Activated CD4-positive, alpha-beta T cell treated with anti-CD3 and anti-CD28 coated beads, Interleukin-2, amount 50 U/mL, for 4 hours (primary cell): Measurements from ENCODE around the gene CELF4.

Experiments used
- DNase-seq, 2 experiments: peaks; one replicate each; pipeline ENCODE4 v3.0.0-alpha.2; 2020

Gene CELF4

DNA sequence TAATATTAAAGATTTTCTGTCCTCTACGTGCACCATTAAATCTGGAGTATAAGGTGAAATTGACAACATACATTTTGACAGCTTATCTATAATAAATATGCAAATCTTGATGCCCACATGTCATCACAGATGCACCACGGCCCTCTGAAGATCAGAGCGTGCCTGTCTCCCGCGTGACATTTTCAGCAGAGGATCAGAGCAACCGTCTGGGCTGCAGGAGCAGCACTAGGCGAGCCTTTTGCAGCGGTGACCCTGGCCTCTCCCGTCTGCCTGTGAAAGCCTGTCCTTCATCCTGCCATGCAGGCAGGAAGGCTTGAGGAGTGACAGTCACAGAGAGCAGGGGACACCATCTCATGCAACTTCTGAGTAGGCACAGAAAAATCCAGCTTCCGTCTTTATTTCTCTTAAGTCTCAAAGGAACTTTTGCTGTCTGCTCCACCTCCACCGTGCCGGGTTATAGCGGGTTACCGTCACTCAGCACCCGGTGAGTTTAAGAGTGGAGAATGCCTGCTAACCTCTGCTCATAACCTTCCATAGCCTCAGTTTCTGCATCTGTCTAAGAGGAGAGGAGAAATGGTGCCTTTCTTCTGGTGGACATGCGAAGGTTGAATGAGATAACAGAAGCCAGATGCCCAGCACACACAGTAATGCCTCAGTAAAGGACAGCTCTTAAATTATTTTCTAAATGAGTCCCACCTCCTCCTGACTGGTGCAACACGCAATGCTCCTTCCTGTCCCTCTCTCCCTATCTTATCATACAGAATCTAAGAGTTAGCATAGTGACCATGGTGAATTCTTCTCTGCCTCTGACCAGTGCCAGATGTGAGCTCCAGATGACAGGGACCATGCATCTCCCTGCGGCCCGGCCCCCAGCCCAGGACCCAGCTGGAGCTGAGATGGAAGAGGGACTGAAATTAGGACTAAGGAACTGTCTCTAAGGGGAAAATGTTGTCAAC is 43.8 kb downstream of the CELF4 start:
- DNase-seq = no peak

DNA sequence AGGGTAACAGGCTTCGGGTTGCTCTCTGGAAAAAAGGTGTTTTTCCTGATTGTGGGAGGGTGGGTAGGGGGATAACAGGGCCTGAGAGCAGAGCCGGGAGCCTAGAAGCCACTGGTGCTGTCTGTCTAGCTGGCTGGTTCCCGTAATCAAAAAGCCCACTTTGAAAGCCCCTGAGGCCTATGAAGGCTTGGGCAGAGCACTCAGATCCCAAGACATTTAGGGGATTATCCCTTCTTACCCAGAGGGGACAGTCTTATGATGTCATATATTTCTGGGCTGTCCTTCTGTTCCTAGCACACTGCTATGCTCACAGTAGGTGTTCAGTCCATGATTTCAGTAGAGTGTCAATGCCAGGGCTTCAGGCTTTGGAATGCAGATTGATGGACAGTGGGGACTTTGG is 45.1 kb downstream of the CELF4 start:
- no peak for DNase-seq

DNA sequence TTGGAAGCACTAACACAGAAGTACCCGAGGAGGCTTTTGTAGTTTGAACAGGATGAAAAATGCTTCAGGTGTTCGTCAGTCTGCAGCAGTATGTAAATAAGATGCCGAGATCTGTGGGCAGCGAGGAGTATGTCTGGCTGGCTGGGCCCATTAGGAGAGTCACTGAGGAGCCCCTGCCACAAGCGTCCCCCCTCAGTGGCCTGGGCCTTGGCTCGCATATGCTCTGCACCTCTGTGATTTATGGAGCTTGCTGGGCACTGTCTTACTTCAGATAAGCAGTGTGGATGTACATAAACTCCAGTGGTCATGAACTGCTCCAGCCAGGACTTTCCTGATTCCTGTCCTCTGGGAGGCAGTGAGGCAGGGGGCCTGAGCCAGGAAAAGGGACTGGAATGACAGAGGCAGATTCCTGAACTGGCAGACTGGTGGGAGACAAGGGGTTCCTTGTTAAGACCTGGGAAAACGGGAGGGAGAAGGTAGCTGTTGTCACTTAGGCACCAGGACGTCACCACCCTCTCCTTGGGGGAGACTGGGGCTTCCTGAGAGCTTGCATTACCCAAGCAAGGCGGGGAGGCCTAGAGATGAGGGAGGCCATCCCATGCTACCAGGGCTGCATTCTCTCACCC is 46.0 kb downstream of the CELF4 start:
- no peak for DNase-seq

DNA sequence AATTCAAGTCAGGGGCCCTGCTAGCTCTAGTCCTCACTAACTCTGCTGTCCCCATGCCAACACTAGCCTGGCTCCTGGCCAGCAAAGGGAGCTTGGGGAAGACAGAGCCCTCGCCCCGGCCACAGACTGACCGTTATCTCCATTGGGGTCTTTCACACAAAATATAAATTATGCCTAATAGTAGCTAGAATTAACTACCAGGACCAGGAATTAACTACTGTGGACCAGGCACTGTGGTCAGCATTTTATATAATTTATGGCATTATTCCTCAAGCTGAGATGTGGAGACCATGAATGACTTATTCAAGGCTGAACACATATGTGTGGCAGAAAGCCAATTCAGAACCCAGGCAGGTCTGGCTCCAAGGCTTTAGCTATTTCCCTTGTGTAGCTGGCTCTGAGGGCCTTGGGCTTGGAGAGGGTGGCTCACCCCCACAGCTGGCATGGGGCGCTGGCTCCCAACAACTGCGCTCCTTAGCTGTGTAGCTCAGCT is 49.2 kb downstream of the CELF4 start:
- DNase-seq = no peak

DNA sequence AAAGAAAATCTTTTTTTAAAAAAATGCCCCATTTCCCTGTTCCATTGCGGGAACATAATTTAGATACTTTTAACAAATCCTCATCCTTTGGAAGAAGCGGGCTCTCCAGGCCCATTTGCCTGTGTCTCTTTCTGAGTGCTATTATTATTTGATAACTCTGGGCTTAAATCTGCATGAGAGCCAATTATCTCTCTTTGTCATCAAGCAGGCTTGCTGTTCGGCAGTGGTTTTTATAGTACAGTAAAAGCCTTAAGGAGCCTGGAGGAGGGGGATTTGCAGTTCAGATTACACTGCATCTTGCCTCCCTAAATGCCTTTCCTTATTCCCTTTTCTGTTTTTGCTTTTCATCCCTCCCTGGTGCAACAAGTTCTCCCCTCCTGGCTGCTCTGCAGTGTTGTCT is 50.6 kb downstream of the CELF4 start:
- DNase-seq = no peak

DNA sequence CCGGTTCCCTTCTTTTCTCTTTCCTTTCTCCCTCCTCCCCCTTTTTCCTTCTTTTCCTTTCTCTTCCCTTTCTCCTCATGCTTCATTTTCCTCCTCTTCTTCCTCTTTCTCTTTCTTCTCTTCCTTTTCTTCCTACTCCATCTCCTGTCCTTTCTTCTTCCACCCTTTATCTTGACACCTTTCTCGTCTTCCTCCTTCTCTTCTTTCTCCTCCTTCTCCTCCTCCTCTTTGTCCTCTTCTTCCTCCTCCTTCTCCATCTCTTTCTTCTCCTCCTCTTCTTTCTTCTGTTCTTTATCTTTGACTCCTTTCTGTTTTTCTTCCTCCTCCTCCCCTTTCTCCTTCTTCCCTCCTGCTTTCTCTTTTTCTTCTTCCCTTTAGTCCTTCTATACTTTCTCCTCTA is 53.2 kb downstream of the CELF4 start:
- no peak for DNase-seq

DNA sequence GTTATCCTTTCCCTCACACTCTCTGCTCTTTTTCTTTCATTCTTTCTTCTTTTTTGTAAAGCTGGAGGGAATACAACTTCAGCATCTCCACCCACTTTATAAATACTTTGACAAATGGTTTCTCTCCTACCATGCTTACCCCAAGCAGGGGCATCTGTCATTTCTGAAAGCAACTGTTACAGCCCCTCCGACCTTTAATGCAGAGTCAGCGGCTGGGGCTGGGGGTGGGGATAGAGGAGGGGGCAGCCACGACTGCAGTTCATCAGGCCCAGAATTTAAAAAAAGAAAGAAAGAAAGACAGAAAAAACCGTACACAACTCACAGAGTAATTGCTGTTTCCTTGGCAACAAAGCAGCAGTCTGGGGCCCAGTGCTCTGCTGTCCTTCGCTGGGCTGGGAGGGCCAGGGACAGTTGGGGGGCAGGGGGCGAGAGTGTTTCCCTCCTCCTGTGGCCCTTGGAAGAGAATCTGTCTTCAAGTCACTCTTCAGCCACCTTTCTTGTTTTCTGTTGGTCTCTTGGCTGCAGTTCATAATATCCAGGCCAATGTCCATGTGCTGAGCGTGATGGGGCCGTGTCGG is 53.8 kb downstream of the CELF4 start:
- DNase-seq = no peak

DNA sequence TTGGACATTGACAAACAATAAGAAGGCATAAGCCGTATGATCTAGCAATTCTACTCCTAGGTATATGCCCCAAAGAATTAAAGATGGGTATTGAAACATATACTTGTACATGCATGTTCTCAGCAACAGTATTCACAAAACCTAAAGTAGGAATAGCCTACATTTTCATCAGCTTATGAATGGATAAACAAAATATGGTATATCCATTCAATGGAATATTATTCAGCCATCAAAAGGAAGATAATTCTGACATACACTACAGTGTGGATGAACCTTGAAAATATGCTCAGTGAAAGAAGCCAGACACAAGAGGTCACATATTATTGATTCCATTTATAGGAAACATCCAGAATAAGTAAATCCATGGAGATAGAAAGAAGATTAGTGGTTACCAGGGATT is 56.0 kb downstream of the CELF4 start:
- no peak for DNase-seq

DNA sequence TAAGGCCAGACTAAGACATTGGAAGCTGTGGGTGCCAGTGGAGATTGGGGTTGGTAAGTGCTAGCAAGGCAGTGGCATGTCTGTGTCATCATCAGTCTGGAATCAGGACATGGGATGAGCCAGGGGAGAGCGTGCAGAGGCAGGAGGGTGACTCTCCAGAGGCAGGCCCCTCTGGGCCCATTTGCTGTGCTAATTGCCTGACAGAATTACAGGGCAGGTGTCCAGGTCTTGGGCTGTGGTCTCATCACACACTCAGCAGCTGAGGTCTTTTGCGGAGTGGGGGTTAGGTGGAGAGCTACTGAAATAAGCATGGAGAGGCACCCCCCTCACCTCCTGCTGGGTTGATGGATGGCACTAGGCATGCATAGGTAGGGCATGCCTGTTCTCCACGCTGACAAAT is 57.4 kb downstream of the CELF4 start:
- no peak for DNase-seq

DNA sequence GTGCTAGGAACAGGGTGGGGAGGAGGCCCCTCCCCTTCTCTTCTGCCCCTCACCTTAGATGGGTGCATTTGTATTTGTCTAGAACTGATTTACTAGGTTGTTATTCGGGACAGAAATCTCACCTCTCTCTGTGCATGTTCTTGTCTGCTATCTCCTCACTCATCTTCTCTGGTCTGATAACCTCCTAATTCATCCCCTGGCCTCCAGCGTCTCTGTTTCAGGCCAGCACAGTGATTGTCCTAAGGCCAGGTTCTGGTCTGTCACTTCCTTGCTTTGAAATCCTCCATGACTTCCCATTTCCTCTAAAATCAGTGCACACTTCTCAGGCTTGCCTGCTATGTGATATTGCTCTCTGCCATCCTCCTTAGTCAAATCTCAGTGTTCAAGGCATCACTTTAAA is 58.4 kb downstream of the CELF4 start:
- DNase-seq = no peak

DNA sequence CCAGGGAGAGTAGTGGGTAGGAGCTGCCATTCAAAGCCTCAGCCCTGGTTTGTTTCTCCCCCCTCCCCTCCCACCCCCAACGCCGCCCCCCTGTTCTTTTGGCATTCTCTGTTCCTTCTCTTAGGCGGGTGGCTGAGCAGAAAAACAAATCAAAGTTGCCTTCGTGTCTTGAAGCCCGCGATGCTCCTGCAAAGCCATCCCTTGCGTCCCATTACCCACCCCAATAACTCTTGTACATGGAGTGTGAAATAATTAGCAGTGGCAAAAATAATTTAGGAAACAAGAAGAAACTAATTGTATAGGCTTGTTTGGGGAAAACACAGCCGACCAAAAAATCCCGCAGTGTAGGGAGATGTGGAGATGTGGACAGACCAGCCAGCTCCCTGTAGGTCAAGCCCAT is 59.6 kb downstream of the CELF4 start:
- no peak for DNase-seq

DNA sequence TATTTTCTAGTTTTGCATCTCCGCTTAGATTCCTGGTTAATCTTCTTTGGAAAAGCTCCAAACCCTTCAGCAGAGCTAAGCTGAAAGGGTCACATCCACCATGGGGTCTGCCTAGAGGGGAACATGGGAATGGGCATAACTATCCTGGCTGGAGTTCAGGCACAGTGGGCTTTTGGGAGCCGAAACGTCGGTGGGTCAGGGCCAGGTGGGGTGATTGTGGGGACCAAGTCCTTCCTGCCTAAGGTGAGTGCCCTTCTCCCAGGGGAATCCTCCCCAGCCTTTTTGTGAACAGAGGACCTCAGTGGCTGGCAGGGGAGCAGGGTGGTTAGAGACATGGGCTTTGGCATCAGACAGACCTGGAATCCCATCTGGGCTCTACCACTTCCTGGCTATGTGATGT is 60.3 kb downstream of the CELF4 start:
- DNase-seq = no peak

DNA sequence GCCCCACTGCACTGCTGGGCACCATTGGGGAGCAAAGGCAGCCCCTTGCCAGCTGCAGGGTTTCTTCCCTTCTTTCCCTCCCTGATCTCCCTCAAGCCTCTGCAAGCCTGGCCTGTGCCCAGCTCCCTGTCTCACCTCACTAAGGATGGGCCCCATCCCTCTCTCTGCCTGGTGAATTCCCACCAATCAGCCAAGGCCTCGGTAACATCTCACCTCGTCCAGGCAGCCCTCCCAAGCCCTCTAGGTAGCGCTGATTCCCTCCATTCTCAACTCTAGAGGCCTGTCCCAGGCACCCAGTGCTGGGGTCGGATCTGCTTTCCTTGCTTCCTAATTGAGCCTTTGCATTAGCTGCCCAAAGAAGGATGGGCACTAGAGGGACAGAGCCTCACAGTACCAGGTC is 63.0 kb downstream of the CELF4 start:
- no peak for DNase-seq

DNA sequence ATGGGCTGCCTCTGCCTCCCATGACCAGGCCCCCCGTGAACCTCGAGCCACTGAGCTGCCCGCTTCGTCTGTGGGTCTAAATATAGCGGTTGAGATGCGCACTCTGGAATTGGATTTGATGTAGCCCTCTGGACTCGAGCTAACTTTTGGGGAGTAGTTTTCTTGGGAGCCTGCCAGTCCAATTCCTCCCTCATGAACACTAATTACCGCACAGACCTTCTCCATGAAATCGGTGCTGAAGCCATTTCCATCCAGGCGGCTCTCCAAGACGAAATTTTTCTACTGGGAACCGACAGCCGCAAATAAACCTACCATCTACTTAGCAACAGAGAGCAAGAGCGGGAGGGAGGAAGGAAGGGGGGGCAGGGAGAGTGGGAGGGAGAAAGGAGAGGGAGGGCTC is 63.6 kb downstream of the CELF4 start:
- DNase-seq = no peak

DNA sequence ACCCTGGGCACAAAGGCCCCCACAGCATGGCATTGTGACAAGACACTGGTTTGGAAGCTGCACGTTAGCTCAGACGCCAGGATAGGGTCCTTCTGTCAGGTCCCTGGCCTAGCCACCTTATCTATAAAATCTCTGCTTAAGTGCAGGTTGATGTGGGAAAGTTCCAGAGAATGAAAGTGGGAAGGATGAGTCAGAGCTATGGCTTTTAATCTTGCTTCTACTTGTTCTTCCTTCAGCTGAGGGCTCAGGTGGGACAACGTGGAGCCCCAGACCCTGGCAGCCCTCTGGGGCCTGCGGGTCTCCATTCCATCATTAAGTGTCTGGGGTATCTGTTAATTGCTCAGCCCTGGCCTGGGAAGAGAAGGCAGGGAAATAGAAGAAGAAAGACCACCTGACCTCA is 64.5 kb downstream of the CELF4 start:
- DNase-seq = no peak

DNA sequence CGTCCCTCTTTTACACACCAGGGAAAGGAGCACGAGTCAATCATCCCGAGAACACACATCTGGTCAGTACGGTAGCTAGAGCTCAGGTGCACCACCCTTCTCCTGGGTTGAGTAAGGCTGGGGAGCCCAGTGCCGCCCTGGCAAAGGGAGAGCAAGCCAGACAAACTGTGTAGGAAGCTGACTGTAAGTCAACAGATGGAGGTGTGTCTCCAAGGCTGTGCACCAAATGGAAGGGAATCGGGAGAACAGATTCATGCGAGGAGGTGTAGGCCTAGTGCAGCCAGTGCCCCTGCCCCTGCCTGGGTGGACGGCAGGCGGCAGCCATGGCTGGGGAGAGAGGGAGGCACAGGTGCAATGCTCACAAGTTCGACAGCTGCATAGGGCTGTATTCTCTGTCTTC is 65.7 kb downstream of the CELF4 start:
- DNase-seq = no peak

DNA sequence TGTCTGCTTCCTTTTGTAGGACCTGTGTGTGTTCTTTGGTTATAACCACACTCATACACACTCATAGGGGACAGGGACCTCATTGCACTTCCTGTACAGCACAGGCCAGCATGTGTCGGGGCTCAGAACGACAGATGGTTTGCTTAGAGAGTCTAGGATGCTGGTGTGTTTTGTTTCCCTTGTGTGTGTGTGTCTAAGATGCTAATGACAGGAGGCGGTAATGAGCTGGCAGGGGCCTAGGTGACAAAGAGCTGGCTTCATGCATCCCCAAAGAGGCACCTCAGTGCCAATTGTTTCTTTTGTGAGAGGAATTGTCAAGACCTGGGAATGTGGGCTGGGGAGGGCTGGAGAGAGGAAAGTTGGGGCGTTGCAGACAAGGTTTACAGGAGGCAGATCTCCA is 66.6 kb downstream of the CELF4 start:
- DNase-seq = no peak

DNA sequence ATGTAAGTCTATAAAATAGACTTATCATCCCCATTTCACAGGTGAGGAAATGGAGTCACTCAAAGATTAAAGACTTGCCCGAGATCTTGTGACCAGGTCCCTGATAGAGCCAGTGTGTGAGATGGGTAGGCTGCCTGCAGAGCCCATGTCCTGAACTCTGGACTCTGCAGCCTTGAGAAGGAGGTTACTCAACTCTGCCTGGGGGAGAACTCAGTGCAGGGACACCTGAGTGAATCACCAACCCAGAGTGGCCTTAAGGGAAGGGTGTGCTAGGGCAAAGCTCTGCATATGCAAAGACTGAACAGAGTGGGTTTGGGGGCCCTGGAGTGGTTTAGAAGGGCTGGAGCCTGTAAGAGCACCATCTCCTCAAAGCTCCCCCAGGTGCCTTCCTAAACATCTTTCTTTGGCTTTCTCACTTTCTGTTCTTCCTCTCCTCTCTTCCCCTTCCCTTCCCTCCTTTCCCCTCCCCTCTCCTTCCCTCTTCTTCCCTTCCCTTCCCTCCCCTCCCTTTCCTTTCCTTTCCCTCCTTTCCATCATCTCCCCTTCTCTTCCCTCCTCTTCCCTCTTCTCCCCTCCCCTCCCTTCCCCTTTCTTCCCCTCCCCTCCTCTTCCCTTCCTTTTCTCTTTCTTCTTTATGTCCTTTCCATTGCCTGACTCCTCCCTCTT is 67.6 kb downstream of the CELF4 start:
- no peak for DNase-seq

DNA sequence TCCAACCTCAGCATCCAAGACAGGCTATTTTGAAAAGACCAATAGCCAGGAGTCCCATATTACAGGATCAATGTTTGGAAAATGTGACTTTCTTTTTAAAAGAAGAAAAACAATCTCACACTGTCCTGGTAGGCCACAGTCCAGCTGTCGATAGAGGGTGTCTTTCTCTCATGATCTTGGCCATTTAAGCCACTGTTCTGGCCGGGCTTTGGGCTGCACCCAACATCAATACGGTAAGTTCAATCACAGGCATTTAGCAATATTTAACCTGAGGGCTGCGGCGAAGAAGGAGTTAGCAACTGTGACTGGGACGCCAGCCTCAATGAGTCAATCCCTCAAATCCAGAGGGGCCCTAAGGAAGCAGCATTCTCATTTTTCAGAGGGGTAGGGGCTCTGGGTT is 69.0 kb downstream of the CELF4 start:
- DNase-seq = no peak

DNA sequence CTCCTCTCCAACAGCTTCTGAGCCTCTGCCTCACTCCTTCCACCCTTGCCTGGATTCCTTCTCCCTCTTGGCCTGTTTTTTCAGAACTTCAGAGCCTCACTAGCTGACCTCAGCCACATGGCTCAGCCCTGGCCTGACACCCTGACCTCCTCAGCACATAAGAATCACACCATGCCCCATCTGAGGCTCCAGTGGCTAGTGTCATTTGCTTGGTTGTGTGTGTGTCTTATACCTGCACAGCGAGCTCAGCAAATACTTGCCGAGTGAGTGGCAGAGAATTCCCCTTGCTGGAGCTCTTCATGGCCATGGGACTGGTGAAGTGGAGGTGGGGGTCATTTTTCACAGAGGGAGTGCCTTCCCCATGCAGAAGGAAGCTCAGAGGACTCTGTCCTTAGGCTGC is 70.2 kb downstream of the CELF4 start:
- DNase-seq = no peak

DNA sequence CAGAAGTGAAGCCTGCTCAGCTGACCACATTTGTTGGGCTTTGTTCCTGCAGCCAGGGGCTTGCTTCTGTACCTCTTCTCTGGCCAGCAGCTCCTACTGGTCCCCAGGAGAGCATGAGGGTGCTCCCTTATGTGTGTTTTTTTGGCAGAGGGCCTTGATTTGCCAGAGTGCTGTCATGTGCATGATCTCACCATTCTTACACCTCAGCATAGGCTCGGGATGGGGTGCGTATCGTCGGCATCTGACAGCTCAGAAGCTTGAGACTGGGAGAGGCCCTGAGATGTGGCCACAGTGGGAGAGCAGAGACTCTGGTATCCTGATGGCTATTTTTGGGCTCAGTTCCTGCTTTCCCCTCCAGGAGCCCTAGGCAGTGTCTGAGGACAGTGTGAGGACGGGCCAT is 71.2 kb downstream of the CELF4 start:
- no peak for DNase-seq

DNA sequence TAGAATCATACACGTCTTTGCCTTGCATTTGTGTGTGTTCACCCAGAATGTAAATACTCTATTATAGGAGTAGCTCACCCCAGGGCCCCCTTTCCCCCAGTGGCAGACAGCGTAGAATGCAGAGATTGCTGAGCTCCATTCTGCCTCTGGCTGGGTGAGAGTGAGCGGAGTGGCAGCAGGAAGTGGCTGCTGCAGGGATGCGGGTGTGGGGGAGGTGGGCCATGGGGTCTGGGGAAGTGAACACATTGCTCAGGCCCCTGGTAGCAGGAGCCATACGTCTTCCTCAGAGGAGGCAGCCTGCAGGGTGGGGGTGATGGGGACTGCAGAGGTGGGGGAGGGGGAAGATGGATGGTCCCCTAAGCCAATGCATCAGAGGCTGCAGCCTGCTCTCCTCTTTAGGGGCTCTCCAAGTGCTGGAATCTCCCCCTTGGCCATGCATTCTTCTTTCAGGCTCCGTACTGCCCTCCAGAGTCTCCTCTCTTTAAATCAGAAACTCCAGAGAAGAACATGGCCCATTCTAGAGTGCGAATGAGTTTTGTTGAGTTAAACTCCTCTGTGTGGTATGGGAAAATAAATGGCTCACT is 72.2 kb downstream of the CELF4 start:
- DNase-seq = no peak

DNA sequence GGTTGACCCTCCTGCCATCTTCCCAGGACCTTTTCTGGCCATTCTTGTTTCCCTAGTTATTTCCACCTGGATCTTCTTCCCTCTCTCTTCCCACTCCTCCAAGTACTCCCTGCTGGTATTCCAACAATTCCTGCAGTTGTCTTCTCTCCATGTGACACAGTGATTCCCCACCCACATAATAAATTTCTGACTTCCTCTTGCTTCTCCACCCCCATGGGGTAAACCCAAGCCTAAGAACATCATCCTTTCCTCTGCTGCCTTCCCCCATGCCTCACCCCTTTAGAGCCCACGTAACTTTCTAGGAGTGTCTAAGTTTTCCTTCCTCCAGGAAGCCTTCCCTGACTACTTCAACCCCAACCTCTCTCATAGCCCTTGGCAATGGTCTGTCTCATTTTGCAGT is 72.6 kb downstream of the CELF4 start:
- no peak for DNase-seq
